ENCODE measurements around the gene PALLD.

DNA sequence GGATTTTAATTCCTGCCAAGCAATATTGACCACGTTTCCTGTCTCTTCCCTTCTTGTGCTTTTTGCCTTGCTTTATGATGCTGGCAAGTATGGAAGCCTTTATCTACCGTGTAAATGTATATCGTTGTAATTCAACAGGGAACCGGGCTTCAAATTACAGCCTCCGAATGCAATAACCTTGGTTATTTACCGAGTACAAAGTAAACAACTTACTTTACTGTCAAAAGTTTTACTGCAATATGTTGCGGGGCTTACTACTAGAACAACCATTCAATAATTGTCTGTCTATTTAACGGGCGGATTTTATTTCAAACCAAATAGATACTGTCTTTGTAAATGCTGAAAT is 73.1 kb downstream of the PALLD start:
- TF ChIP-seq MYC (IDR thresholded peaks at IDR 0.05; ENCODE audit: low read depth, low read length), result no peak
- TF ChIP-seq, protein P1, sequence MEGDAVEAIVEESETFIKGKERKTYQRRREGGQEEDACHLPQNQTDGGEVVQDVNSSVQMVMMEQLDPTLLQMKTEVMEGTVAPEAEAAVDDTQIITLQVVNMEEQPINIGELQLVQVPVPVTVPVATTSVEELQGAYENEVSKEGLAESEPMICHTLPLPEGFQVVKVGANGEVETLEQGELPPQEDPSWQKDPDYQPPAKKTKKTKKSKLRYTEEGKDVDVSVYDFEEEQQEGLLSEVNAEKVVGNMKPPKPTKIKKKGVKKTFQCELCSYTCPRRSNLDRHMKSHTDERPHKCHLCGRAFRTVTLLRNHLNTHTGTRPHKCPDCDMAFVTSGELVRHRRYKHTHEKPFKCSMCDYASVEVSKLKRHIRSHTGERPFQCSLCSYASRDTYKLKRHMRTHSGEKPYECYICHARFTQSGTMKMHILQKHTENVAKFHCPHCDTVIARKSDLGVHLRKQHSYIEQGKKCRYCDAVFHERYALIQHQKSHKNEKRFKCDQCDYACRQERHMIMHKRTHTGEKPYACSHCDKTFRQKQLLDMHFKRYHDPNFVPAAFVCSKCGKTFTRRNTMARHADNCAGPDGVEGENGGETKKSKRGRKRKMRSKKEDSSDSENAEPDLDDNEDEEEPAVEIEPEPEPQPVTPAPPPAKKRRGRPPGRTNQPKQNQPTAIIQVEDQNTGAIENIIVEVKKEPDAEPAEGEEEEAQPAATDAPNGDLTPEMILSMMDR (IDR thresholded peaks at IDR 0.05; ENCODE audit: extremely low read depth in 1 of 2, insufficient read depth in 1 of 2, low read depth in 1 of 2, low read length in 2 of 2), result no peak
- TF ChIP-seq POLR2A (IDR thresholded peaks at IDR 0.05; ENCODE audit: low read depth, low read length), result no peak
- TF ChIP-seq EZH2 (IDR thresholded peaks at IDR 0.05; ENCODE audit: borderline replicate concordance, low read depth, low read length, severe bottlenecking), result no peak
- TF ChIP-seq POLR2AphosphoS5 (IDR thresholded peaks at IDR 0.05; ENCODE audit: insufficient read depth, low read depth, low read length), result no peak
- TF ChIP-seq, protein P2, sequence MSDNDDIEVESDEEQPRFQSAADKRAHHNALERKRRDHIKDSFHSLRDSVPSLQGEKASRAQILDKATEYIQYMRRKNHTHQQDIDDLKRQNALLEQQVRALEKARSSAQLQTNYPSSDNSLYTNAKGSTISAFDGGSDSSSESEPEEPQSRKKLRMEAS (IDR thresholded peaks at IDR 0.05; ENCODE audit: insufficient read depth, insufficient read length), result no peak
- TF ChIP-seq GATA2 (IDR thresholded peaks at IDR 0.05; ENCODE audit: insufficient read depth, insufficient read length, low read depth, low read length), result no peak
- no peak for TF ChIP-seq JUN (IDR thresholded peaks at IDR 0.05; ENCODE audit: borderline replicate concordance, insufficient read depth, insufficient read length, low read depth)
- TF ChIP-seq FOS (IDR thresholded peaks at IDR 0.05; ENCODE audit: borderline replicate concordance, insufficient read depth, low read length), result no peak

Measured in endothelial cell of umbilical vein (primary cell).